Stimulated activated CD4-positive, alpha-beta T cell treated with anti-CD3 and anti-CD28 coated beads, Interleukin-12 subunit alpha, Interleukin-12 subunit beta, amount 100 ng/mL, for 24 hours (primary cell): ENCODE data around the gene CSF3.

Source experiments
- DNase-seq, 2 experiments: peaks; one replicate each; pipeline ENCODE4 v3.0.0-alpha.2; 2020; ENCODE audit warnings: low read depth in 2 of 2

The CSF3 gene, protein sequence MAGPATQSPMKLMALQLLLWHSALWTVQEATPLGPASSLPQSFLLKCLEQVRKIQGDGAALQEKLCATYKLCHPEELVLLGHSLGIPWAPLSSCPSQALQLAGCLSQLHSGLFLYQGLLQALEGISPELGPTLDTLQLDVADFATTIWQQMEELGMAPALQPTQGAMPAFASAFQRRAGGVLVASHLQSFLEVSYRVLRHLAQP

DNA sequence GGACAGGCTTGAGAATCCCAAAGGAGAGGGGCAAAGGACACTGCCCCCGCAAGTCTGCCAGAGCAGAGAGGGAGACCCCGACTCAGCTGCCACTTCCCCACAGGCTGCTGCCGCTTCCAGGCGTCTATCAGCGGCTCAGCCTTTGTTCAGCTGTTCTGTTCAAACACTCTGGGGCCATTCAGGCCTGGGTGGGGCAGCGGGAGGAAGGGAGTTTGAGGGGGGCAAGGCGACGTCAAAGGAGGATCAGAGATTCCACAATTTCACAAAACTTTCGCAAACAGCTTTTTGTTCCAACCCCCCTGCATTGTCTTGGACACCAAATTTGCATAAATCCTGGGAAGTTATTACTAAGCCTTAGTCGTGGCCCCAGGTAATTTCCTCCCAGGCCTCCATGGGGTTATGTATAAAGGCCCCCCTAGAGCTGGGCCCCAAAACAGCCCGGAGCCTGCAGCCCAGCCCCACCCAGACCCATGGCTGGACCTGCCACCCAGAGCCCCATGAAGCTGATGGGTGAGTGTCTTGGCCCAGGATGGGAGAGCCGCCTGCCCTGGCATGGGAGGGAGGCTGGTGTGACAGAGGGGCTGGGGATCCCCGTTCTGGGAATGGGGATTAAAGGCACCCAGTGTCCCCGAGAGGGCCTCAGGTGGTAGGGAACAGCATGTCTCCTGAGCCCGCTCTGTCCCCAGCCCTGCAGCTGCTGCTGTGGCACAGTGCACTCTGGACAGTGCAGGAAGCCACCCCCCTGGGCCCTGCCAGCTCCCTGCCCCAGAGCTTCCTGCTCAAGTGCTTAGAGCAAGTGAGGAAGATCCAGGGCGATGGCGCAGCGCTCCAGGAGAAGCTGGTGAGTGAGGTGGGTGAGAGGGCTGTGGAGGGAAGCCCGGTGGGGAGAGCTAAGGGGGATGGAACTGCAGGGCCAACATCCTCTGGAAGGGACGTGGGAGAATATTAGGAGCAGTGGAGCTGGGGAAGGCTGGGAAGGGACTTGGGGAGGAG lies at the start of gene CSF3:
TSS of gene CSF3 (plus strand) at position 436 of the 993 bp plus-strand sequence. CDS start at position 471, 35 bp downstream.
- DNase-seq: no peak

DNA sequence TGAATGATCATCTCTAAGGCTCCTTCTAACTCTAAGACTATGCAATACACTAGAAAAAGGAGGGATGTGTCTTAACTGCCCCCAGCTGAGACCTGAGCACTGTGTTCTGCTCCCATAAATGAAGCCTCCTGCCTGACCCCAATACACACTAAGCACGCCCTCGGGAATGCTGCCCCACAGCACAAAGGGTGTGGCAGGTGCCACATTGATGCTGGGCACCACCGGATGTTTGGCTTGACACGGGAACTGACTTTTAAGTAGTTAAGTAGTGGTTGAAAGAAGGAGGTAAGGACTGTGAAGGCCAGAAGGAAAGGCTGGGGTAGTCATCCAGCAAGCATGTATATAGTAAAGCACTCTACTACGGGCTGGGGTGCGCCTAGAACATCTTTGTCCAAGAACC lies 48.5 kb upstream of the CSF3 start:
- no peak for DNase-seq

DNA sequence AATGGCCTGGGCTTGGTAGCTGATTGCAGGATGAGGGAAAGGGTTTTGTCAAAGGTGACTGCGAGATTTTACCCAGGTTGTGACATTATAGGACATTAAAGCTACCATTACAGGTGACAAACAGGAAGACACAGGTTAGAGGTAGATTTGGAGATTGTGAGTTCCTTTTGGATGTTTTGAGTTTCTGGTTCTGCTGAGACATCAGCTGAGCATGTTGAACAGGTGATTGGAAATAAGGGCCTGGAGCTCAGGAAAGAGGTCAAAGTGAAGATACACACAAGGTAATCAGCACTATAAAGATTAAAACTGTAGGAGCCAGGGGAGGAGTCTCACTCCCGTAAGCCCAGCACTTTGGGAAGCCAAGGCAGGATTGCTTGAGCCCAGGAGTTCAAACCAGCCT lies 46.5 kb upstream of the CSF3 start:
- no peak for DNase-seq

DNA sequence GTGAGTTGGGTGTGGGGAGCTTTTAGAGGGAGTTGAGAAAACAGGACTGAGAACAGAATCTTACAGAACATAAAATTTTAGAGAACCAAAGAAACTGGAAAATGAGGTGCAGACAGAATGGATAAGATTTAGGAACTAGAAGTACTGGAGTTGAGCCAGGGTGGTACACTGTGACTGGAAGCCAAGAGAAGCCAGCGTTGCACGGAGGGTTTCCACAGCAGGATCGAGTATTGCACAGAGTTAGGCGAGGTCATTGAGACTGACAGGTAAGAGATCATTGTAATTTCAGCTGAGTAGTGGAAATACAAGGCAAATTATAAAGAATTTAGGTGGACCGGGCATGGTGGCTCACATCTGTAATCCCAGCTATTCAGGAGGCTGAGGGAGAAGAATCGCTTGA lies 45.9 kb upstream of the CSF3 start:
- DNase-seq: no peak

DNA sequence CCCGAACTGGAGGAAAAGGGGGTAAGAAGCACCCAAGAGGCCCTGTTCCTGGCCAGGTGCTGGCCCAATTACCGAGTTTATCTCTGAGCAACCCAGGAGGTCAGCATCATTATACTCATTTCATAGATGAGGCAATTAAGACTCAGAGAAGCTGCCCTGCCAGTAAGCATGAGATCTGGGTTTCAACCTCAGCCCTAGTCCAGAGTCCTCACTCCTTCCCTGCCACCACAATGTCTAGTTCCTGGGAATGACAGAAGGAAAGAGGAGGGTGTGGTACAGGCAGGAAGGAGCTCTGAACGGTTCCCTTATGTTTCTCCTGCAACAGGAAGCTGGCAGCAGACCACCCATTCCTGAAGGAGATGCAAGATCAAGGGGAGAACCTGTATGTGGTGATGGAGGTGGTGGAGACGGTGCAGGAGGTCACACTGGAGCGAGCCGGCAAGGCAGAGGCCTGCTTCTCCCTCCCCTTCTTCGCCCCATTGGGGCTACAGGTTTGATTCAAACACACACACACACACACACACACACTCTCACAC lies 45.0 kb upstream of the CSF3 start:
- DNase-seq: no peak

DNA sequence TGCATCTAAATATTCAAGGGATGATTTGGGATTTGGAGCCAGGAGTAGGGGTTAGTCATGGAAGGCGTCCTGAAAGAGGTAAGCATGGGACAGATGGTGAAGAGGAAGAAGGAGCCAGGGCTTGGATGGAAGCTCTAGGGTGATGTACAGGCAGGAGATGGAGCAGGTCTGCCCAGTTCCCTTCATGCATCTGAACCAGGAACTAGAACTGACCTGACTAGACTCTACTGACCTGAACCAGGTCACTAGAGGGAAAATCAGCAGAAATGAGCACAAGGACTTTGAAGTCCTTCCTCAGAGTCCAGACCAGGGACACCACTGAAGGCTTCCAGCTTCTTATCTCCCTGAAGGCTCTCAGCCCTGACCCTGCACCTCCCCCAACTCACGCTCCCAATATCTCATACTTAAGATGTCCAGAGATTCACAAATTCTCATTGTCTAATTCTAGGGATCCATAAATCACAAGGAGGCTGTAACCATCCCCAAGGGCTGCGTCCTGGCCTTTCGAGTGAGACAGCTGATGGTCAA lies 44.1 kb upstream of the CSF3 start:
- DNase-seq: no peak

DNA sequence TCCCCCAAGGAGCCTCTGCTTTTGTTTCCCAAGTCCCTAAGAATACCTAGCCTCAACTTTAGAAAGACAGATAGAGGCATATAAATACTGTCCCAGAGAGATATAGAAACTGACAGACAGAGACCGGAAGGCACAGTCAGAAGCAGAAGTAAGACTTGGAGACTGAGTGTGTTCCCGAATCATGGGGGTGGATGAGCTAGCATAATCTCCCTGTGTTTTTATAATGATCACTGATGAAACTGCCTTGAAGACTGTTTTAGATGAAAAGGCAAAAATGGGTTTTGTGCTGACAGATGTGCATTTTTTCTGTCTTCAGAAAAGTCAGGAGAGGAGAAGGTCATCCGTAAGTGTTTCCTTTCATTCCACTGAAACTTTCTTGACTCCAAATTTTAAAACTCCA lies 43.0 kb upstream of the CSF3 start:
- no peak for DNase-seq

DNA sequence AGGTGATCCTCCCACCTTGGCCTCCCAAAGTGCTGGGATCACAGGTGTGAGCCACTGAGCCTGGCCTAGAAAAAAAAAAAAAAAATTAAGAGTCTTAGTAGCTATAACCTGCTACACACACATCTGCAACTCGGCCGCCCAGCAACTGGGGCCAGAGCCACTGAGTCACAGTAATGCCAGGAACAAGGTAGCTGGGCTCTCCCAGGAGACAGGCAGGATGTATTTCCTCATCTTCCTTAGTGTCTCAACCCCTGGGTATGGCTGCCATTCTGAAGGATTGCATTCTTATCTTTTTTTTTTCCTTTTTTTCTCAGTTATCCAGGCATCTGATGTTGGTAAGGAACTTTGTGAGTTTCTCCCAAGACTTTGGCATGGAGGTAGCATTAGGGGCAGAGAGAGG lies 41.7 kb upstream of the CSF3 start:
- no peak for DNase-seq

DNA sequence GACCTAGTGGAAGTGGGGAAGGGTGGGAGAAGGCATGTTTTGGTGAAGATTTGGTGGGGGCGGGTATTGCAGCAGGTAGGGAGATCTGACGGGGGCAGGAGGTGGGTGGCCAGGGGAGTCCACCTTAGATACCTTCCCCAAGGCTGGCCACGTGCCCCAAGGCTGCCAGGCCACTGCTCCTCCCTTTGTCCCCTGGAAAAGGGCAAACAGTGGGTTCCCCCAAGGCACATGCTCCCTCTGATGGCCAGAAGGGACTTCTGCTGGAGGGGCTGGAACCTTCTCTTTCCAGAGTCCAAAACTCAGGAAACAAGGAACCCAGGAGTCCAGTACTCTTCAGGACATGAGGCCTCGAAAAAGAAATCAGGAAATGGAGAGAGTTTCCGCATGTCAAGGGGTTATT lies 40.8 kb upstream of the CSF3 start:
- no peak for DNase-seq

DNA sequence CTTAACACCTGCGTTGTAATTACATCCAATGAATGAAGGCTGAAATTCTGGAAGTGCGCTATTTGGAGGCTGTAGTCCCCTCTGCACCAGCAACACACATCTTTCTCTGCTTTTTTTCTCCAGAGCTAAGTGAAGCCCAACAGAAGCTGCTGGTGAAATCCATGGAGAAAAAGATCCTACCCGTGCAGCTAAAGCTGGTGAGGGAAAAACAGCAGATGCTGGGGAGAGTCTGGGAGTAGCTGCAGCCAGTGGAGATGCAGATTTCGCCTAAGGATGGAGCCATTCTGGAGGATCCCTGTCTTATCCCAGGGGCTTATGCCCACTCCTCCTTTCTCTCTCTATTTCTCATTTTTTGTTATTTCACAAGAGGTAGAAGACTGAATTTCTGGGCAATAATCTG lies 39.4 kb upstream of the CSF3 start:
- no peak for DNase-seq

DNA sequence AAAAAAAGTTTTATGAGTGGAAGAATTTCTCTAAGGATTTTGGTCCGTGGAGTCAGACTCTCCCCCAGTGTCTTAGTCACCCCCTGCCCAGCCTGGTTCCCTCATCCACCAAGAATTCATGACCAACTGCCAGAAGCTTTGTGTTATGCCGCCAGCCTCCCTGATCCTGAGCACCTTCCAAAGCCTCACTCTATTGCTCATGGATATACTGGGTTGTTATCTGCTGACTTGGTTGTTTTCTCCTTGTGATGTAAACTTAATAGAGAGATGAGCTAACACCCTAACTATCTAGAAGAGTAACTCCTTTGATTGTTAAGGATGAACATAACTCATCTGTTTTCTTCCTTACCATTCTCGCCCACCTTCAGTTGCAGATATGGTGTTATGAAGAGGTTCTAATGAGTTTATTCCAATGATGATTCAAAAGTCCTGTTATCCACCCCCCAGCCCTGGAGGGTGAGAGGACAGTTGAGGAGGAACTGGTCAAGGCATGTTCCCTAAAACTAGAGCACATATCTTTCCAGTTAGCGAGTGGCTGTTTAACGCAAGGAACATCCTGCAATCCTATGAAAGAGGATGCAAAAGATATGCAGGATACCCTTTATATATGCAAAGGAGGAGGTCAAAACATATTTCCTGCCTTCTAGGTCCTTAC lies 36.1 kb upstream of the CSF3 start:
- DNase-seq: no peak

DNA sequence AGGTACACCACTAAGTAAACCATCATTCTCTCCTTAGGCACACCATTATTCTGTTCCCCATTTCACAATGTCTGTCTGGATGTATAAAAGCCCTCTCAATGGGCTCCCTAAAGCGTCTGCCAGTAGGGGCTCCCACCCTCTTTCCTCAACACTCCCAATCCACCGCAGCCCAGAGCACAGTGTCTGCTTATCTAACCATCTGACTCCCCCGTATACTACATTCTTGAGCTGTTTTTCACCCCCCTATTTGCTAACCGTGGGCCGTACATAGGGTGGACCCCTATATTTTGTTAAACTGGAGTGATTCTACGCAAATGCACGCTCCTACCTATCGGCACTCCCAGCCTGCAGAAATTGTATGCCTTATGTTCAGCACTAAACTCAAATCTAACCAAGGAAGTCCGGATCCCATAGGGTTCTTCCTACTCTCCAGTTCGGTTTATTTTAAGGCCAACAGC lies 35.3 kb upstream of the CSF3 start:
- no peak for DNase-seq

DNA sequence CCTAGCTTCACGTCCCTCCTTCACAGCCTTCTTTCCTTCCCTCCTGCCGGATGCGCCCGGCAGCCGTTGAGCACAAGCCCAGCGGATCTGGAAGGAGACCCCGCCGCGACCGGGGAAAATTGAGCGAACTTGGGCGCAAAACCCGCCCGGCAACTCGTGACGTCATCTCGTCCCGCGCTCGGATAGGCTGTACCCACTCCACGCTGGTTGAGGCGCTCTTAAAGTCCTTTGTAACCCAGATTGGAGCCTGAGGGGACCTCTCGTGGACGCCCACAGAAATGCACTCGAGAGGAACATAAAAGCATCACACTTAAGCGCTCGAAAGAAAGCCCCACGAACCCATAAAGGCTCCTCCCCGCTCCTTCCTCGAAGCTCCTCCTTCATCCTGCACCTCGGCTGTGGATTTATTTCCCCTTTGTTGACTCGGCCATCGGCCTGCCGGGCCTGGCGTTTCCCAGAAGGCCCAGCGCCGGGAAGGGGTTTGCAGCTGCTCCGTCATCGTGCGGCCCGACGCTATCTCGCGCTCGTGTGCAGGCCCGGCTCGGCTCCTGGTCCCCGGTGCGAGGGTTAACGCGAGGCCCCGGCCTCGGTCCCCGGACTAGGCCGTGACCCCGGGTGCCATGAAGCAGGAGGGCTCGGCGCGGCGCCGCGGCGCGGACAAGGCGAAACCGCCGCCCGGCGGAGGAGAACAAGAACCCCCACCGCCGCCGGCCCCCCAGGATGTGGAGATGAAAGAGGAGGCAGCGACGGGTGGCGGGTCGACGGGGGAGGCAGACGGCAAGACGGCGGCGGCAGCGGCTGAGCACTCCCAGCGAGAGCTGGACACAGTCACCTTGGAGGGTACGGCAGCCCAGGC lies 34.7 kb upstream of the CSF3 start, which contains the start of gene PSMD3:
TSS of gene PSMD3 (plus strand) at position 457 of the 856 bp plus-strand sequence. CDS start at position 621, 164 bp downstream.
- peak; percentile 93 to 97 for DNase-seq

DNA sequence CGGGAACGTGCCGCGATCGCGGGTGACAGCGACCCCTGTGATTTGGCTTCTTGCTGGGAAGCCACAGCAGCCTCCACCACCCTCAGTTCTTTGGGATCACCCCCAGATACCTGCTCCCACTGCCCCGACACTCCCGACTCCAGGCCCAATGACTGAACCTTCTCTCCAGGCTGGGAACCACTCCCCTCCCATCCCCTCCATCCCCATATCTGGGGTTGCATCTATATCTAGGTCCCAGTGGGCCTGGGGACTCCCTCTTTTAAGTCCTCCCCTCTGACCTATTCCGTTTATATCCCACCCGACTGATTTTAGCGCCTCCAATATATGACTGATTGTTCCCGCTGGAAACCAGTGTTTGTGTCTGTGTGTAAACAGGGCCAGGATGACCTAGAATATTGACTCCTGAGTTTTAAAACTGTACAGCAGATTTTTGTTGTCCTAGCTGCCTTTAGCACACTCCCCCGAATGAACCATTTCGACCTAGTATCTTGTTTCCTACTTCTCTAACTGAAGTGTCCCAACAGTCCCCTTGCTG lies 34.0 kb upstream of the CSF3 start:
- DNase-seq: no peak

DNA sequence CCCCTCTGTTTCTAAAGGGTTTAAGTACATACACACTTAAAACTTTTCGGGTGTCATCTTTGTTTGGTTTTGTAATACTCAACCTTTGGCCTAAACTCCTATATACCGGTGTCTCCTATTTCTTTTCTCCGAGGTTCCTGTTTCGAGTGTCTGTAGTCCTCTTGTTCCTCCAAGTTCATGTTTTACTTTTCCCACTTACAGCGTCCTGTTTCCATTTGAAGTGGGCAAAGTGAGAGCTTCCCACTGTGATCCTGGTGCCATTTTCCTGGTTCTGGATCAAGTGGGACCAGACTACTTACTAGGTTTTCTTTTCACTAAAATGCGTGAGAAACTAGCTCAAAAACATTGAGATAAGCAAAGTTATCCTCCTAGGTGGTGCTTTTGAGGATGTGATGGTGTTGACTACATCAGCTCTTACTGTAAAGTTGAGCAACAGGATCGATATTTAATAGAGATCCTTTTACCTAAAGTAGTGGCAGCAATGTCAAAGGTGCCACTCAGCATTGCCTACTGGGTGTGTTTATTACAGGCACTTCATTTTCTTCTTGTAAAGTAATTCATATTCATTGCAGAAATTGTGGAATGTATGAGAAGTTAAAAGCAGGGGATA lies 33.4 kb upstream of the CSF3 start:
- no peak for DNase-seq

DNA sequence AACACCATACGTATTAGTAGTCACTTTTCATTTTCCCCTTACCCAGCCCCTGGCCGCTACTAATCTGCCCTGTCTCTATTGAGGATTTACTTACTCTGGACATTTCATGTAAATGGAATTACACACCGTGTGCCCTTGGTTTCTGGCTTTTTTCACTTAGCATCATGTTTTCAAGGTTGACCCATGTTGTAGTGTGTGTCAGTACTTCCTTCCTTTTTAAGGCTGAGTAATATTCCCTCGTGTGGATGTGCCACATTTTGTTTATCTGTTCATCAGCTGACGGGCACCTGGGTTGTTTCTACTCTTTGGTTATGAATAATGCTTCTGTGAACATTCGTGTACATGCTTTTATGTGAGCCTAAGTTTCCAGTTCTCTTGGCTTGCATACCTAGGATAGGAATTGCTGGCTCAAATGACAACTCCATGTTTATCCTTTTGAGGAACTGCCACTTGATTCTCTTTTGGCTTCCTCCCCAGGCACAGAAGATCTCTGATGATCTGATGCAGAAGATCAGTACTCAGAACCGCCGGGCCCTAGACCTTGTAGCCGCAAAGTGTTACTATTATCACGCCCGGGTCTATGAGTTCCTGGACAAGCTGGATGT lies 26.9 kb upstream of the CSF3 start:
- DNase-seq: no peak

DNA sequence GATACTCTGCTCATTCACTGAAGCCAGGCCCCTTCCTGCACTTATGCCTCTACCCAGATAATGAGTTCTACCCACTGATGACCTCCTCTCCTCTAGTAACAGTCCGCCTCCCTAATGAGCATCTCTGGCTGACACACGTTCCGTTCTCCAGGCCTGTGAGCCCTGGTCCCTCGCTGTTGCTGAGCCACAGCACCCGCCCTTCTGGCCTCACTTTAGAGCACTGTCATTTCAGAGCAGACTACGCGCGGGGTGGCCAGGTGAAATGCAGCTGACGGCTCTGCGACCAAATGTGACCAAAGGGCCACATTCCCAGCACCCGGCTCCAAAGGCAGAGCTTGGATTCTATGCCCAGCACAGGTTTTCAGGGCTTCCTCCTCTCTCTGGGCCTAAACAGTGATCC lies 20.8 kb upstream of the CSF3 start:
- DNase-seq: no peak

DNA sequence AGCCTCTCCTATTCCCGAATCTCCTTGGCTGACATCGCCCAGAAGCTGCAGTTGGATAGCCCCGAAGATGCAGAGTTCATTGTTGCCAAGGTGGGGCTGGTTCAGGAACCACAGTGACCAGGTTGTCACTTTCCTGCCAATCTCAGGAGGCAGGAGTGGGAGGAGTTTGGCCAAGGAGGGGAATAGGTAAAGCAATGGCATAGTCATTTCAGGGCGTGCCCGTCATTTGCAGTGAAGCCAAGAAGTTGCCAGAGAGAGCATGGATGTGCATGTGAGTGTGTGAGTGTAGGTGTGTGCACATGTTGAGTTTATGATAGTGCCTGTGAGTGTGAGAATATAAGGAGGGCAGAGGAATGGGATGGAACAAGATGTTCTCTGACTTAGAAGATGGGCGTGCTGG lies 19.8 kb upstream of the CSF3 start:
- DNase-seq: no peak

DNA sequence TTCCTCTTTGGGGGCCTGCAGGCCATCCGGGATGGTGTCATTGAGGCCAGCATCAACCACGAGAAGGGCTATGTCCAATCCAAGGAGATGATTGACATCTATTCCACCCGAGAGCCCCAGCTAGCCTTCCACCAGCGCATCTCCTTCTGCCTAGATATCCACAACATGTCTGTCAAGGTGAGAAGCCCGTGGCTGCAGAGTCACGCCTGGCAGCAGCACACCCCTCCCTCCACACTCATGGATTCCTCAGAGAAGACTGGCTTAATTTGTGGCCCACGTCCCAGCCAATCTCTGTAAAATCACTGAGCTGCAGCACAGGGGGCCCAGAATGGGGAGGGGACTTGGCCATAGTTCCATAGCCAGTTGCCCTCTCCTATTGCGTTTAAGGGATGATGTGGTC lies 19.1 kb upstream of the CSF3 start:
- DNase-seq: no peak

DNA sequence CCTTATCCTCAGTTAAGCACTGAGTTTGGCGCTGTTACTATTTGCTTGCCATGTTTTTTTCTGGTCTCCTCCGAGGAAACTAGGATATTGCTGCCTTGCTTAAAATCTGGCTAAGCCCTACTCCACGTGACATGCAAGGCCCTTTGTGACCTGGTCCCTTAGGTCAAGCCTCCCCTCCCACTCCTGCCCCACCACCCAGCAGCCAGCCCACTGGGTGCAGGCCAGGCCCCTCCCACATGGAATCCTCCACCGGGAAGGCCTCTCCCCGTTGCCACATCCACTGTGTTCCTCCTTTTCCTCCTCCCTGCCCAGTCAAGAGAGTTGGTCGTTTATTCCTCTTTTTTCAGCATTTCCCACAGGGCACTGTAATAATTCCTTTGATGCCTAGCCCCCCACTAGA lies 18.4 kb upstream of the CSF3 start:
- no peak for DNase-seq
